HL-60 (cell line): ENCODE results near the gene LMO3.

Source experiments
- DNase-seq, 2 experiments: peaks; one replicate each; pipeline ENCODE4 v3.0.0-alpha.2; 2010 to 2020; ENCODE audit warnings: low read depth in 1 of 2, low spot score in 1 of 2
- H3K27ac ChIP-seq: fragments of 250-450 bp; sonication (Bioruptor Pico); replicated peaks from 2 replicates; pipeline ENCODE4 v1.5.1; 2020; ENCODE audit warnings: mild to moderate bottlenecking, moderate library complexity
- H3K27me3 ChIP-seq: fragments of 250-450 bp; sonication (Bioruptor Pico); 2 replicates; pipeline ENCODE4 v1.5.1; 2021; ENCODE audit warnings: mild to moderate bottlenecking, moderate library complexity; ENCODE audit not compliant: insufficient read depth, poor library complexity, severe bottlenecking
- H3K4me3 ChIP-seq: replicated peaks from 2 replicates; pipeline ENCODE4 v1.5.1; 2011; ENCODE audit warnings: mild to moderate bottlenecking, control low read depth, low read length; ENCODE audit not compliant: insufficient read depth
- GABPA ChIP-seq: IDR thresholded peaks from 2 replicates; pipeline ENCODE4 v1.6.1; 2012; ENCODE audit warnings: low read depth
- POLR2AphosphoS5 ChIP-seq: IDR thresholded peaks from 2 replicates; pipeline ENCODE4 v1.6.1; 2012; ENCODE audit warnings: low read depth
- SPI1 ChIP-seq: IDR thresholded peaks from 2 replicates; pipeline ENCODE4 v1.6.1; 2012; ENCODE audit warnings: low read depth, mild to moderate bottlenecking, borderline replicate concordance
- TF ChIP-seq, protein P1 (sequence below): IDR thresholded peaks from one replicate; pipeline ENCODE4 v1.5.1; 2011; ENCODE audit warnings: low read length, control low read depth, inconsistent platforms; ENCODE audit not compliant: insufficient read depth
- TF ChIP-seq, protein P2 (sequence below): IDR thresholded peaks from 2 replicates; pipeline ENCODE4 v1.6.1; 2012; ENCODE audit warnings: low read depth; ENCODE audit not compliant: insufficient replicate concordance

Gene LMO3

DNA sequence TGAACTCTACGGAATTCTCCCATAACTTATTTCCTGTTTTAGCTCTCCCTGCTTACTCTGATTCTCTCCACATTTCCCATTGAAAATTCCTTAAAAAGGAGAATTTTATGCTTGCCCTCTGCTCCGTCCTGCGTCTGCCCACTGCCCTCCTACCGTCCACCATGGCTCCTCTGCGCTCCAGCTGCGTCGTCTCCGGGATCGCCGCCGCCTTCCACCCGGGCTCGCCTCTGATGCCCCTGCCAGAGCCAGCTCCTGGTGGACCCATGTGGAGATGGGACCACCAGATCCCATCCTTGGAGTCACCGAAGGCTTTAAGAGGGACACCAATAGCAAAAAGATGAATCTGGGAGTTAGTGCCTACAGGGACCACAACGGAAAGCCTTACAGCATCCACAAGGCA is 92.7 kb downstream of the LMO3 start:
- TF ChIP-seq GABPA = no peak
- no peak for TF ChIP-seq POLR2AphosphoS5
- TF ChIP-seq, protein P1, sequence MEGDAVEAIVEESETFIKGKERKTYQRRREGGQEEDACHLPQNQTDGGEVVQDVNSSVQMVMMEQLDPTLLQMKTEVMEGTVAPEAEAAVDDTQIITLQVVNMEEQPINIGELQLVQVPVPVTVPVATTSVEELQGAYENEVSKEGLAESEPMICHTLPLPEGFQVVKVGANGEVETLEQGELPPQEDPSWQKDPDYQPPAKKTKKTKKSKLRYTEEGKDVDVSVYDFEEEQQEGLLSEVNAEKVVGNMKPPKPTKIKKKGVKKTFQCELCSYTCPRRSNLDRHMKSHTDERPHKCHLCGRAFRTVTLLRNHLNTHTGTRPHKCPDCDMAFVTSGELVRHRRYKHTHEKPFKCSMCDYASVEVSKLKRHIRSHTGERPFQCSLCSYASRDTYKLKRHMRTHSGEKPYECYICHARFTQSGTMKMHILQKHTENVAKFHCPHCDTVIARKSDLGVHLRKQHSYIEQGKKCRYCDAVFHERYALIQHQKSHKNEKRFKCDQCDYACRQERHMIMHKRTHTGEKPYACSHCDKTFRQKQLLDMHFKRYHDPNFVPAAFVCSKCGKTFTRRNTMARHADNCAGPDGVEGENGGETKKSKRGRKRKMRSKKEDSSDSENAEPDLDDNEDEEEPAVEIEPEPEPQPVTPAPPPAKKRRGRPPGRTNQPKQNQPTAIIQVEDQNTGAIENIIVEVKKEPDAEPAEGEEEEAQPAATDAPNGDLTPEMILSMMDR = no peak
- TF ChIP-seq, protein P2, sequence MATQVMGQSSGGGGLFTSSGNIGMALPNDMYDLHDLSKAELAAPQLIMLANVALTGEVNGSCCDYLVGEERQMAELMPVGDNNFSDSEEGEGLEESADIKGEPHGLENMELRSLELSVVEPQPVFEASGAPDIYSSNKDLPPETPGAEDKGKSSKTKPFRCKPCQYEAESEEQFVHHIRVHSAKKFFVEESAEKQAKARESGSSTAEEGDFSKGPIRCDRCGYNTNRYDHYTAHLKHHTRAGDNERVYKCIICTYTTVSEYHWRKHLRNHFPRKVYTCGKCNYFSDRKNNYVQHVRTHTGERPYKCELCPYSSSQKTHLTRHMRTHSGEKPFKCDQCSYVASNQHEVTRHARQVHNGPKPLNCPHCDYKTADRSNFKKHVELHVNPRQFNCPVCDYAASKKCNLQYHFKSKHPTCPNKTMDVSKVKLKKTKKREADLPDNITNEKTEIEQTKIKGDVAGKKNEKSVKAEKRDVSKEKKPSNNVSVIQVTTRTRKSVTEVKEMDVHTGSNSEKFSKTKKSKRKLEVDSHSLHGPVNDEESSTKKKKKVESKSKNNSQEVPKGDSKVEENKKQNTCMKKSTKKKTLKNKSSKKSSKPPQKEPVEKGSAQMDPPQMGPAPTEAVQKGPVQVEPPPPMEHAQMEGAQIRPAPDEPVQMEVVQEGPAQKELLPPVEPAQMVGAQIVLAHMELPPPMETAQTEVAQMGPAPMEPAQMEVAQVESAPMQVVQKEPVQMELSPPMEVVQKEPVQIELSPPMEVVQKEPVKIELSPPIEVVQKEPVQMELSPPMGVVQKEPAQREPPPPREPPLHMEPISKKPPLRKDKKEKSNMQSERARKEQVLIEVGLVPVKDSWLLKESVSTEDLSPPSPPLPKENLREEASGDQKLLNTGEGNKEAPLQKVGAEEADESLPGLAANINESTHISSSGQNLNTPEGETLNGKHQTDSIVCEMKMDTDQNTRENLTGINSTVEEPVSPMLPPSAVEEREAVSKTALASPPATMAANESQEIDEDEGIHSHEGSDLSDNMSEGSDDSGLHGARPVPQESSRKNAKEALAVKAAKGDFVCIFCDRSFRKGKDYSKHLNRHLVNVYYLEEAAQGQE = no peak
- no peak for TF ChIP-seq SPI1
- no peak for DNase-seq
- Histone ChIP-seq H3K4me3 (no peak overlapping the region), H3K27me3 (no peaks in the 10 kb centered on the region), H3K27ac (no peak overlapping the region)

DNA sequence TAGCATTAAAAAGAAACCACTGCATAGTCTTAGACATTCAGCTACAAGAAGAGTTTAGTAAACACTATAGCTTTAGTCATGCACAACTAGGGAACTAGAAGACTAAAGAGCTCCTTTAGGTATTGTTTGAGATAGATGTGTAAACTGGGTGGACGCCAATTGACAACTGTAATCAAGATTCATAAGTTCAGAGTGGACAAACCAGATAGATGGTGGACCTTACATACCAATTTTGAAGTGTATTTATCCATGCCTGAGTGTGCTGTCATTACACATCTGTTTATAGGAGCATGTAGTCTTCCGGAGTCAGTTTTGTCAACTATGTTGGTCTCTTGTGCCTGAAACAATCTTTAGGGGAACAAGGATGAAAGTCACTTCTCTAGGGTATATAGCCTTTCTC is 96.6 kb downstream of the LMO3 start:
- Histone ChIP-seq H3K27ac (no peak overlapping the region), H3K27me3 (no peaks in the 10 kb centered on the region), H3K4me3 (no peak overlapping the region)
- TF ChIP-seq GABPA (no peak), SPI1 (no peak), POLR2AphosphoS5 (no peak)
- TF ChIP-seq, protein P2 = no peak
- TF ChIP-seq, protein P1 = no peak
- DNase-seq = no peak

DNA sequence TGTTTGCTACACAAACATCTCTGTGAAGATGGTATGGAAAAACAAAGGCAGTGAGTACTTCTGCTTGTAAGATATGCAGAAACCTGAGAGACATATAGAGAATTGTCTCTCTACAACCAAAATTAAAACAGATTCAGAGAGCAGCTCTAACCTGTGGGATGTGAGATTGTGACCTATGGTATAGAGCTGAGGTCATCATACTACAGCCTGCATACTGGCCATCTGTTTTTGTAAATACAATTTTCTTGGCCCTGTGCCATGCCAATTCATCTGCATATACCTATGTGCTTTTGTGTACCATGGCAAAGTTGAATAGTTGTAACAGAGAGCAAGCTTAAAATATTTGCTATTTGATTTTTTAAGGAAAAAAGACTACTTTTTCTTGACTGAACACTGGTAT is 99.6 kb downstream of the LMO3 start:
- Histone ChIP-seq H3K27me3 (no peaks in the 10 kb centered on the region), H3K27ac (no peak overlapping the region), H3K4me3 (no peak overlapping the region)
- DNase-seq = no peak
- TF ChIP-seq GABPA = no peak
- no peak for TF ChIP-seq SPI1
- TF ChIP-seq POLR2AphosphoS5 = no peak
- TF ChIP-seq, protein P1 = no peak
- TF ChIP-seq, protein P2 = no peak
